Activated T-helper 1 cell treated with anti-CD3 and anti-CD28 coated beads, Interleukin-2, amount 50 U/mL, for 16 hours (primary cell): ENCODE data around the gene SIX5.
"Not testable (repeated sequence)": the region's sequence is repeated elsewhere in the genome, so short reads cannot be mapped to it uniquely, and the experiment has no call there.

Source experiments
- DNase-seq, 2 donors: peaks; one replicate each; pipeline ENCODE4 v3.0.0-alpha.2; 2020; ENCODE audit warnings: low read depth in 1 of 2, low spot score in 1 of 2

Gene SIX5

GRCh38 chr19:45761714-45762113 lies 7.3 kb downstream of the SIX5 start:
- no peak for DNase-seq

GRCh38 chr19:45758921-45759320 lies 10.1 kb downstream of the SIX5 start:
- DNase-seq = no peak

GRCh38 chr19:45757695-45758094 lies 11.4 kb downstream of the SIX5 start:
- no peak for DNase-seq

- no peak for DNase-seq
These were observed 14.7 kb downstream of the SIX5 start for GRCh38 chr19:45754323-45754722.

GRCh38 chr19:45753548-45753947 lies 15.5 kb downstream of the SIX5 start:
- no peak for DNase-seq

- DNase-seq = no peak
These were observed 16.4 kb downstream of the SIX5 start for GRCh38 chr19:45752639-45753038.

- not testable (repeated sequence) for DNase-seq
These were observed 17.6 kb downstream of the SIX5 start for GRCh38 chr19:45751483-45751882.

GRCh38 chr19:45747513-45747912 lies 21.5 kb downstream of the SIX5 start:
- DNase-seq = no peak

GRCh38 chr19:45746866-45747265 lies 22.2 kb downstream of the SIX5 start:
- no peak for DNase-seq

GRCh38 chr19:45745606-45746005 lies 23.4 kb downstream of the SIX5 start:
- no peak for DNase-seq

GRCh38 chr19:45742969-45743368 lies 26.1 kb downstream of the SIX5 start:
- no peak for DNase-seq

GRCh38 chr19:45739498-45740439 lies 29.3 kb downstream of the SIX5 start:
- DNase-seq = no peak

- no peak for DNase-seq
These were observed 35.8 kb downstream of the SIX5 start, which contains the start of gene MEIOSIN for GRCh38 chr19:45733160-45733810. Gene MEIOSIN, plus strand, starts transcription at chr19:45733439. Its CDS starts 1,938 bp downstream, at chr19:45735377.

- peak; percentile 81 to 87 for DNase-seq
These were observed 38.4 kb downstream of the SIX5 start, which contains the start of gene FBXO46 for GRCh38 chr19:45730368-45731288. Gene FBXO46, minus strand, starts transcription at chr19:45730896. Its CDS starts 17,401 bp downstream, at chr19:45713495.

- DNase-seq = no peak
These were observed 39.2 kb downstream of the SIX5 start for GRCh38 chr19:45729800-45730290.

GRCh38 chr19:45728683-45729082 lies 40.4 kb downstream of the SIX5 start:
- DNase-seq = not testable (repeated sequence)

GRCh38 chr19:45720065-45720464 lies 49.0 kb downstream of the SIX5 start:
- DNase-seq = not testable (repeated sequence)

GRCh38 chr19:45717983-45718650 lies 50.9 kb downstream of the SIX5 start:
- DNase-seq = no peak

GRCh38 chr19:45717131-45717982 lies 51.7 kb downstream of the SIX5 start:
- DNase-seq = peak; percentile 94 to 96
